ENCODE measurements around the gene FARSB. TPM values are rescaled to one million over a fixed set of nuclear protein-coding genes. Genes with fewer than 3 reads are reported as not detected.

The FARSB gene
- total and polyA plus RNA-seq, 9 donors = 14.6 to 26.8 (median 23.7) TPM

DNA sequence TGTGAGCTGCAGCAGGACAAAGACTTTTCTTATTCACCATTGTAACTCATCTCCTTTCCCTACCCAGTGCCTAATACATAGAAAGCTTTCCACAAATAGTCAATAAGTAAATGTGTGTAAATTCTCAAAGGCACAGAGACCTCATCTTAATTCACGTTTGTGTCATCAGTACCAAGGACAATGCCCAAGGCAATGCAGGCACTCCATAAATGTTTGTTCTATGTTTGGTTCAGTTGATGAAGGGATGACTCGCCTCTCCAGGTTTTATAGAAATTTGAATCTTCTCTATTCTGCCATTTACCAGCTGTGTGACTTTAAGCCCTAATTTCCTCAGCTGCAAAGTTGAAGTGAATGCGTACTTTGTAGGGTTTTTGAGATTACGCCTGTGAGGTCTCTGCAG, 13.5 kb upstream of the FARSB start:
- no CpG with 5 or more reads among the region's 4 CpGs for WGBS (ENCODE audit: insufficient coverage)

DNA sequence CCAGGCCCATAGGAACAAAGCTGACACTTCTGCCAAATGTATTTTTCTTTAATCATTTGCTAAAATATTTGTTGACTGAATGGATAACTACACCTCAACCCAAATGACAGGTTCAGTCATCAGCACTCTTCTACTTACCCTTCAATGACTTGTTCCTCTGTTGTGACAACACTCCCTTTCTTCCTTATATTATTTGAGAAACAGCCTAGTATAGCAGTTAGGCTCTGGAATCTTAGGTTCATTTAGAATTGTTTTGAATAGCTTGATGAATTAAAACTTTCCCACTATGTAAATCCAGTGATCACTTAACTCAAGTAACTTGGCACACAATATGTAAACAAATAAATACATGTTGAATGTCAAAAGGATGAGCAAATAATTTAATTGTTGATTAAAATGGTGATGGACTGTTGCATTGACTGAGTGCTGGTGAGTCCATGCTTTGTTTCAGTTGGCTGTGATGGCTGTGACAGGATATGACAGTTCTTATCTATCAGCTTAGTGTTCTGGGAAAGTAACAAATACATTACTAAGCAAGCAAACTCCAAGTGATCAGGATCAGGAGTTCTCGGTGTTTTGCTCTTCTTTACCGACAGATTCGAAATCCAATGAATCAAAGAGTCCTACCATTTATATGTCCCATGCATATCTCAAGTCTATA, 12.7 kb upstream of the FARSB start:
- peaks cover 5% of the 10 kb centered on the region for H3K4me1 ChIP-seq (ENCODE audit: control insufficient read depth, insufficient read depth, low read length)
- H3K4me3 ChIP-seq (ENCODE audit: low read length) = no peak overlapping the region
- H3K9me3 ChIP-seq (replicated peaks; ENCODE audit: control insufficient read depth, low read depth, low read length) = no peaks in the 10 kb centered on the region
- peaks cover 30% of the 10 kb centered on the region for H3K27me3 ChIP-seq (ENCODE audit: control insufficient read depth, insufficient read depth, low read length)
- DNase-seq = no peak
- H3K27ac ChIP-seq (ENCODE audit: low read length) = no peak overlapping the region
- no CpG with 5 or more reads among the region's 3 CpGs for WGBS (ENCODE audit: insufficient coverage)
- no peaks in the 10 kb centered on the region for H3K36me3 ChIP-seq (ENCODE audit: control insufficient read depth, insufficient read depth, low read length)

More for the DNA sequence above, 13.5 kb upstream of the FARSB start:
- no peaks in the 10 kb centered on the region for H3K9me3 ChIP-seq (replicated peaks; ENCODE audit: control insufficient read depth, low read depth, low read length)
- H3K27ac ChIP-seq (ENCODE audit: low read length) = no peak overlapping the region
- H3K36me3 ChIP-seq (ENCODE audit: control insufficient read depth, insufficient read depth, low read length) = no peaks in the 10 kb centered on the region
- peaks cover 30% of the 10 kb centered on the region for H3K27me3 ChIP-seq (ENCODE audit: control insufficient read depth, insufficient read depth, low read length)
- H3K4me1 ChIP-seq (ENCODE audit: control insufficient read depth, insufficient read depth, low read length) = peaks cover 5% of the 10 kb centered on the region
- DNase-seq = no peak
- no peak overlapping the region for H3K4me3 ChIP-seq (ENCODE audit: low read length)

DNA sequence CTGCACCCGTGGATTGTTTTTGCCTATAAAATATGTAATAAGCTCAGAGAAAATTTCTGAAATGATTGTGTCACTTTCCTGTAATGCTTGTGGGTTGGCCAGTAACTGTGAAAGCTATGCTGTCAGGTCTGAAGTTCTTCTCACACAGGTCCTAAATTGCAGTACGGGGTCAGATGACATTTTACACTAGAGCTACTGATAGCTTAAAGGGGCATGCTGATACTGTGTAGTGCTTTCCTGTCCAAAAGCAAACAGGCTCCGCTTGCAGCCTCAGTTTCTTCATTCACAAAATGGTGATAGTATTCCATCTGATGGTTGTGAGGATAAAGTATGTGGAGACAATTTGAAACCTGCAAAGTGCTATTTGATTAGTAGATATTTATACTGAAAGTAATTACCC, 7.6 kb upstream of the FARSB start:
- DNase-seq = no peak

GRCh38 chr2:222656526-222657446, 894 bp upstream of the FARSB start:
- H3K9me3 ChIP-seq (replicated peaks; ENCODE audit: control insufficient read depth, low read depth, low read length) = no peaks in the 10 kb centered on the region
- 100% methylated on average over 1 of the region's 13 CpGs for WGBS (ENCODE audit: insufficient coverage)
- H3K4me1 ChIP-seq (ENCODE audit: control insufficient read depth, insufficient read depth, low read length) = peaks cover 12% of the 10 kb centered on the region
- H3K27ac ChIP-seq (ENCODE audit: low read length) = peak overlapping the region; percentile 95
- no peaks in the 10 kb centered on the region for H3K27me3 ChIP-seq (ENCODE audit: control insufficient read depth, insufficient read depth, low read length)
- peaks cover 1% of the 10 kb centered on the region for H3K36me3 ChIP-seq (ENCODE audit: control insufficient read depth, insufficient read depth, low read length)
- peak overlapping the region; percentile 100 for H3K4me3 ChIP-seq (ENCODE audit: low read length)
- peak; percentile 15 for DNase-seq

More for the DNA sequence above, 7.6 kb upstream of the FARSB start:
- no peaks in the 10 kb centered on the region for H3K4me1 ChIP-seq (ENCODE audit: control insufficient read depth, insufficient read depth, low read length)
- no peak overlapping the region for H3K4me3 ChIP-seq (ENCODE audit: low read length)
- no peaks in the 10 kb centered on the region for H3K27me3 ChIP-seq (ENCODE audit: control insufficient read depth, insufficient read depth, low read length)
- no peak overlapping the region for H3K27ac ChIP-seq (ENCODE audit: low read length)
- no peaks in the 10 kb centered on the region for H3K9me3 ChIP-seq (replicated peaks; ENCODE audit: control insufficient read depth, low read depth, low read length)
- WGBS (ENCODE audit: insufficient coverage) = no CpG with 5 or more reads among the region's 3 CpGs
- no peaks in the 10 kb centered on the region for H3K36me3 ChIP-seq (ENCODE audit: control insufficient read depth, insufficient read depth, low read length)

GRCh38 chr2:222653280-222653679, 2.6 kb downstream of the FARSB start:
- DNase-seq = no peak
- Histone ChIP-seq H3K4me3 (ENCODE audit: low read length) (no peak overlapping the region), H3K27me3 (ENCODE audit: control insufficient read depth, insufficient read depth, low read length) (no peaks in the 10 kb centered on the region), H3K36me3 (ENCODE audit: control insufficient read depth, insufficient read depth, low read length) (peaks cover 4% of the 10 kb centered on the region), H3K4me1 (ENCODE audit: control insufficient read depth, insufficient read depth, low read length) (peaks cover 12% of the 10 kb centered on the region), H3K9me3 (replicated peaks; ENCODE audit: control insufficient read depth, low read depth, low read length) (no peaks in the 10 kb centered on the region), H3K27ac (ENCODE audit: low read length) (no peak overlapping the region)

GRCh38 chr2:222652491-222653255, 3.2 kb downstream of the FARSB start:
- WGBS (ENCODE audit: insufficient coverage) = 60% methylated on average over 1 of the region's 8 CpGs
- Histone ChIP-seq H3K4me1 (ENCODE audit: control insufficient read depth, insufficient read depth, low read length) (peaks cover 12% of the 10 kb centered on the region), H3K4me3 (ENCODE audit: low read length) (no peak overlapping the region), H3K9me3 (replicated peaks; ENCODE audit: control insufficient read depth, low read depth, low read length) (no peaks in the 10 kb centered on the region), H3K27me3 (ENCODE audit: control insufficient read depth, insufficient read depth, low read length) (no peaks in the 10 kb centered on the region), H3K27ac (ENCODE audit: low read length) (no peak overlapping the region), H3K36me3 (ENCODE audit: control insufficient read depth, insufficient read depth, low read length) (peaks cover 8% of the 10 kb centered on the region)
- DNase-seq = no peak

- H3K4me1 ChIP-seq (ENCODE audit: control insufficient read depth, insufficient read depth, low read length) = peaks cover 10% of the 10 kb centered on the region
- H3K9me3 ChIP-seq (replicated peaks; ENCODE audit: control insufficient read depth, low read depth, low read length) = no peaks in the 10 kb centered on the region
- H3K27me3 ChIP-seq (ENCODE audit: control insufficient read depth, insufficient read depth, low read length) = no peaks in the 10 kb centered on the region
- peaks cover 13% of the 10 kb centered on the region for H3K36me3 ChIP-seq (ENCODE audit: control insufficient read depth, insufficient read depth, low read length)
- H3K27ac ChIP-seq (ENCODE audit: low read length) = no peak overlapping the region
- no peak for DNase-seq
- WGBS (ENCODE audit: insufficient coverage) = no CpG with 5 or more reads among the region's 4 CpGs
- no peak overlapping the region for H3K4me3 ChIP-seq (ENCODE audit: low read length)
These were observed 4.0 kb downstream of the FARSB start for GRCh38 chr2:222651718-222652418.

DNA sequence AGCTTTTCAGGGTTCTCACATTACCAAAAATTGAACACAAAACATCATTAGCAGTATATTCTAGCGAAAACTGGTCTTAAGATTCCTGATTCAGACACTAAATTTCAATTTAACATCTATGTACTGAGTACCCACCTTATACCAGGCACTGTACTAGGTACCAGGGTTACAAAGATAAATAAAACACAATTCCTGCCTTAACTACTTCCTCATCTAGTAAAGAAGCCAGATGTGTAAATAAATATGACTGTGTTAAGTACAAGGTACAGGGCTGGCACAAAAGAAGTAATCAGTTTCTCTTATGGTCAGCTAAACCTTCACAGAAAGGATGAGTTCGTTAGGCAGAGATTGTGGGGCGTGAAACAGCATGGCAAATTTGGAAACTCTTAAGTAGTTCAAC, 6.1 kb downstream of the FARSB start:
- Histone ChIP-seq H3K27me3 (ENCODE audit: control insufficient read depth, insufficient read depth, low read length) (no peaks in the 10 kb centered on the region), H3K9me3 (replicated peaks; ENCODE audit: control insufficient read depth, low read depth, low read length) (no peaks in the 10 kb centered on the region)
- 100% methylated on average over 2 of the region's 3 CpGs for WGBS (ENCODE audit: insufficient coverage)

GRCh38 chr2:222646008-222646407, 9.9 kb downstream of the FARSB start:
- Histone ChIP-seq H3K27me3 (ENCODE audit: control insufficient read depth, insufficient read depth, low read length) (no peaks in the 10 kb centered on the region), H3K9me3 (replicated peaks; ENCODE audit: control insufficient read depth, low read depth, low read length) (no peaks in the 10 kb centered on the region), H3K4me3 (ENCODE audit: low read length) (no peak overlapping the region), H3K27ac (ENCODE audit: low read length) (no peak overlapping the region), H3K36me3 (ENCODE audit: control insufficient read depth, insufficient read depth, low read length) (peaks cover 21% of the 10 kb centered on the region), H3K4me1 (ENCODE audit: control insufficient read depth, insufficient read depth, low read length) (no peaks in the 10 kb centered on the region)
- 67% methylated on average over 1 of the region's 3 CpGs for WGBS (ENCODE audit: insufficient coverage)
- no peak for DNase-seq

More for the DNA sequence above, 6.1 kb downstream of the FARSB start:
- peaks cover 16% of the 10 kb centered on the region for H3K36me3 ChIP-seq (ENCODE audit: control insufficient read depth, insufficient read depth, low read length)
- H3K4me3 ChIP-seq (ENCODE audit: low read length) = no peak overlapping the region
- H3K27ac ChIP-seq (ENCODE audit: low read length) = no peak overlapping the region
- H3K4me1 ChIP-seq (ENCODE audit: control insufficient read depth, insufficient read depth, low read length) = peaks cover 2% of the 10 kb centered on the region
- no peak for DNase-seq

All from muscle of leg (tissue), 11 donors.